Measurements from ENCODE around the gene U2SURP. TPM values are rescaled to one million over a fixed set of nuclear protein-coding genes. Genes with fewer than 3 reads are reported as not detected.

U2SURP gene
- total RNA-seq, 2 experiments from 2014 or later, result 134 to 147 TPM

GRCh38 chr3:143095813-143096212 lies 94.4 kb downstream of the U2SURP start:
- peaks cover 2% of the 10 kb centered on the region for H3K27me3 Mint-ChIP-seq
- H3K36me3 Mint-ChIP-seq, result no peaks in the 10 kb centered on the region
- POLR2A ChIA-PET, result interaction anchor here (1.3 kb wide), 1 partner anchor 12 kb away, joined by 3 read pairs; no protein-coding TSS in a partner anchor
- H3K4me1 Mint-ChIP-seq, result no peaks in the 10 kb centered on the region
- H3K9me3 Mint-ChIP-seq, result no peaks in the 10 kb centered on the region
- ATAC-seq (ENCODE audit: low read depth) (no peak), DNase-seq (no peak)
- no peak overlapping the region for H3K27ac Mint-ChIP-seq
- H3K4me3 Mint-ChIP-seq, result no peak overlapping the region

- DNase-seq (no peak), ATAC-seq (ENCODE audit: low read depth) (no peak)
- Mint-ChIP-seq H3K27me3 (peaks cover 9% of the 10 kb centered on the region), H3K4me1 (no peaks in the 10 kb centered on the region), H3K4me3 (no peak overlapping the region), H3K36me3 (no peaks in the 10 kb centered on the region), H3K9me3 (no peaks in the 10 kb centered on the region), H3K27ac (no peak overlapping the region)
- POLR2A ChIA-PET, result no interaction called here
Observed at GRCh38 chr3:143098032-143098764, 96.8 kb downstream of the U2SURP start.

GRCh38 chr3:143099210-143099609 lies 97.8 kb downstream of the U2SURP start:
- Mint-ChIP-seq H3K36me3 (no peaks in the 10 kb centered on the region), H3K4me1 (no peaks in the 10 kb centered on the region), H3K27me3 (peaks cover 9% of the 10 kb centered on the region), H3K27ac (no peak overlapping the region), H3K4me3 (no peak overlapping the region), H3K9me3 (no peaks in the 10 kb centered on the region)
- ATAC-seq (ENCODE audit: low read depth) (no peak), DNase-seq (no peak)
- POLR2A ChIA-PET, result no interaction called here

GRCh38 chr3:143099690-143100089 lies 98.3 kb downstream of the U2SURP start:
- peaks cover 2% of the 10 kb centered on the region for H3K9me3 Mint-ChIP-seq
- ATAC-seq (ENCODE audit: low read depth) (no peak), DNase-seq (no peak)
- POLR2A ChIA-PET, result no interaction called here
- H3K4me3 Mint-ChIP-seq, result no peak overlapping the region
- no peak overlapping the region for H3K27ac Mint-ChIP-seq
- H3K27me3 Mint-ChIP-seq, result peaks cover 9% of the 10 kb centered on the region
- no peaks in the 10 kb centered on the region for H3K36me3 Mint-ChIP-seq
- H3K4me1 Mint-ChIP-seq, result no peaks in the 10 kb centered on the region

GRCh38 chr3:143100451-143100850 lies 99.1 kb downstream of the U2SURP start:
- H3K27me3 Mint-ChIP-seq, result peaks cover 9% of the 10 kb centered on the region

GRCh38 chr3:143101792-143102381 lies 100.5 kb downstream of the U2SURP start:
- Mint-ChIP-seq H3K9me3 (peaks cover 9% of the 10 kb centered on the region), H3K27me3 (peaks cover 11% of the 10 kb centered on the region), H3K4me1 (no peaks in the 10 kb centered on the region), H3K36me3 (no peaks in the 10 kb centered on the region), H3K4me3 (no peak overlapping the region), H3K27ac (no peak overlapping the region)
- DNase-seq (no peak), ATAC-seq (ENCODE audit: low read depth) (no peak)
- POLR2A ChIA-PET, result no interaction called here

More at GRCh38 chr3:143100451-143100850, 99.1 kb downstream of the U2SURP start:
- H3K27ac Mint-ChIP-seq, result no peak overlapping the region
- no peaks in the 10 kb centered on the region for H3K4me1 Mint-ChIP-seq
- H3K9me3 Mint-ChIP-seq, result peaks cover 5% of the 10 kb centered on the region
- ATAC-seq (ENCODE audit: low read depth) (no peak), DNase-seq (no peak)
- H3K4me3 Mint-ChIP-seq, result no peak overlapping the region
- no peaks in the 10 kb centered on the region for H3K36me3 Mint-ChIP-seq
- POLR2A ChIA-PET, result no interaction called here

- ATAC-seq (ENCODE audit: low read depth), result no peak
- no peak overlapping the region for H3K27ac Mint-ChIP-seq
- peaks cover 11% of the 10 kb centered on the region for H3K9me3 Mint-ChIP-seq
- DNase-seq, result no peak
- H3K27me3 Mint-ChIP-seq, result peaks cover 11% of the 10 kb centered on the region
- no peak overlapping the region for H3K4me3 Mint-ChIP-seq
- no peaks in the 10 kb centered on the region for H3K36me3 Mint-ChIP-seq
- POLR2A ChIA-PET, result no interaction called here
- H3K4me1 Mint-ChIP-seq, result no peaks in the 10 kb centered on the region
Observed at GRCh38 chr3:143103652-143104051, 102.3 kb downstream of the U2SURP start.

- Mint-ChIP-seq H3K4me3 (no peak overlapping the region), H3K36me3 (no peaks in the 10 kb centered on the region), H3K4me1 (no peaks in the 10 kb centered on the region), H3K9me3 (peaks cover 11% of the 10 kb centered on the region), H3K27ac (no peak overlapping the region), H3K27me3 (peaks cover 9% of the 10 kb centered on the region)
- POLR2A ChIA-PET, result no interaction called here
- DNase-seq, result no peak
- no peak for ATAC-seq (ENCODE audit: low read depth)
Observed at GRCh38 chr3:143105170-143105569, 103.8 kb downstream of the U2SURP start.

- ATAC-seq (ENCODE audit: low read depth) (no peak), DNase-seq (no peak)
- Mint-ChIP-seq H3K9me3 (peaks cover 7% of the 10 kb centered on the region), H3K27ac (no peak overlapping the region), H3K4me3 (no peak overlapping the region), H3K4me1 (no peaks in the 10 kb centered on the region), H3K36me3 (no peaks in the 10 kb centered on the region), H3K27me3 (peaks cover 7% of the 10 kb centered on the region)
- POLR2A ChIA-PET, result no interaction called here
Observed at GRCh38 chr3:143109861-143110260, 108.5 kb downstream of the U2SURP start.

Other genes starting within 250 kb of the U2SURP start
- not detected for gene PCOLCE2, start 112.5 kb upstream of the U2SURP start, total RNA-seq
- gene PAQR9, start 37.9 kb upstream of the U2SURP start, total RNA-seq, result not detected
- 1 to 10 TPM; 2.4 to 3.0 TPM for gene CHST2, start 118.2 kb downstream of the U2SURP start, total RNA-seq